ENCODE results near the gene DENND6A. TPM values are rescaled to one million over a fixed set of nuclear protein-coding genes. Genes with fewer than 3 reads are reported as not detected.

The DENND6A gene
- total and polyA plus RNA-seq, 2 of the 13 experiments (the other 11 are each of a cell fraction or from before 2014, with no cell fraction given): 9.4 to 11.1 TPM

DNA sequence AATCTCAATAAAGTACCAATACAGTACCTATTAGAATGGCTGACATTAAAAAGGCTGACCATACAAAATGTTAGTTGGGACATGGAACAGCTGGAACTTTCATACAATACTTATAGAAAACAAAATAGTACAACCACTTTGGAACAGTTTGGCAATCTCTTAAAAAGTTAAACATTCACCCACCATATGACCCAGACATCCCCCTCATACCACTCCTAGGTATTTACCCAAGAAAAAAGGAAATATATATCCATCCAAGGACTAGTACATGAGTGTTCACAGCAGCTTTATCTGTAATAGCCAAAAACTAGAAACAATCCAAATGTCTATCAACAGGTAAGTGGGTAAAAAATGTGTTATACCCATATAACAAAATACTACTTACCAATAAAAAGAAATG, 70.5 kb downstream of the DENND6A start (continued):
- TF ChIP-seq, protein P1, sequence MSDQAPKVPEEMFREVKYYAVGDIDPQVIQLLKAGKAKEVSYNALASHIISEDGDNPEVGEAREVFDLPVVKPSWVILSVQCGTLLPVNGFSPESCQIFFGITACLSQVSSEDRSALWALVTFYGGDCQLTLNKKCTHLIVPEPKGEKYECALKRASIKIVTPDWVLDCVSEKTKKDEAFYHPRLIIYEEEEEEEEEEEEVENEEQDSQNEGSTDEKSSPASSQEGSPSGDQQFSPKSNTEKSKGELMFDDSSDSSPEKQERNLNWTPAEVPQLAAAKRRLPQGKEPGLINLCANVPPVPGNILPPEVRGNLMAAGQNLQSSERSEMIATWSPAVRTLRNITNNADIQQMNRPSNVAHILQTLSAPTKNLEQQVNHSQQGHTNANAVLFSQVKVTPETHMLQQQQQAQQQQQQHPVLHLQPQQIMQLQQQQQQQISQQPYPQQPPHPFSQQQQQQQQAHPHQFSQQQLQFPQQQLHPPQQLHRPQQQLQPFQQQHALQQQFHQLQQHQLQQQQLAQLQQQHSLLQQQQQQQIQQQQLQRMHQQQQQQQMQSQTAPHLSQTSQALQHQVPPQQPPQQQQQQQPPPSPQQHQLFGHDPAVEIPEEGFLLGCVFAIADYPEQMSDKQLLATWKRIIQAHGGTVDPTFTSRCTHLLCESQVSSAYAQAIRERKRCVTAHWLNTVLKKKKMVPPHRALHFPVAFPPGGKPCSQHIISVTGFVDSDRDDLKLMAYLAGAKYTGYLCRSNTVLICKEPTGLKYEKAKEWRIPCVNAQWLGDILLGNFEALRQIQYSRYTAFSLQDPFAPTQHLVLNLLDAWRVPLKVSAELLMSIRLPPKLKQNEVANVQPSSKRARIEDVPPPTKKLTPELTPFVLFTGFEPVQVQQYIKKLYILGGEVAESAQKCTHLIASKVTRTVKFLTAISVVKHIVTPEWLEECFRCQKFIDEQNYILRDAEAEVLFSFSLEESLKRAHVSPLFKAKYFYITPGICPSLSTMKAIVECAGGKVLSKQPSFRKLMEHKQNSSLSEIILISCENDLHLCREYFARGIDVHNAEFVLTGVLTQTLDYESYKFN (CRISPR knock-in tag; conservative IDR thresholded peaks at IDR 0.05): no peak

DNA sequence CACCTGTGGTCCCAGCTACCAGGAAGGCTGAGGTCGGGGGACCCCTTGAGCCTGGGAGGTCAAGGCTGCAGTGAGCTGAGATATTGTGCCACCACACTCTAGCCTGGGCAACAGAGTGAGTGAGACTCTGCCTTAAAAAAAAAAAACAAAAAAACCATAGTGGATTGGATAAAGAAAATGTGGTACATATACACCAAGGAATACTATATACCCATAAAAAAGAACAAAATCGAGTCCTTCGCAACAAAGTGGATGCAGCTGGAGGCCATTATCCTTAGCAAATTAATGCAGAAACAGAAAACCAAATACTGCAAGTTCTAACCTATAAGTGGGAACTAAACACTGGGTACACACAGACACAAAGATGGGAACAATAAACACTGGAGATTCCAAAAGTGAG, 75.1 kb downstream of the DENND6A start:
- Histone ChIP-seq H3K27ac (ENCODE audit: extremely low read length, insufficient read depth, low read length) (no peak overlapping the region), H3K4me2 (ENCODE audit: low read depth, low read length) (no peak overlapping the region), H4K20me1 (ENCODE audit: insufficient read depth, low read length) (no peaks in the 10 kb centered on the region), H3K4me1 (ENCODE audit: insufficient read depth, low read length) (peaks cover 12% of the 10 kb centered on the region), H3K79me2 (ENCODE audit: insufficient read depth, low read length) (no peaks in the 10 kb centered on the region), H3K9ac (ENCODE audit: insufficient read depth, low read depth, low read length) (no peak overlapping the region), H3K27me3 (ENCODE audit: control insufficient read depth in 1 of 2, insufficient read depth in 2 of 2, low read length in 2 of 2) (no peaks in the 10 kb centered on the region), H3K4me3 (replicated peaks in 1 of 3; ENCODE audit: insufficient read depth in 1 of 3, low read depth in 2 of 3, low read length in 3 of 3) (no peak overlapping the region), H3K36me3 (replicated peaks in 1 of 2; ENCODE audit: control insufficient read depth in 1 of 2, insufficient read depth in 2 of 2, low read length in 2 of 2) (no peaks in the 10 kb centered on the region), H2AFZ (ENCODE audit: low read length) (no peak overlapping the region), H3K9me3 (ENCODE audit: low read length) (no peaks in the 10 kb centered on the region)
- in situ Hi-C loops (cut with HindIII; ENCODE audit: extremely low pct_ligation_motif_present, low pct_unique_long_range_greater_than_20kb) (no loop called here), intact Hi-C loops (cut with micrococcal nuclease; ENCODE audit: unreplicated experiment) (no loop called here)
- ChIA-PET POLR2A (no interaction called here), CTCF (ENCODE audit: low intra/inter-chr PET ratio, low total read pairs) (no interaction called here)
- WGBS (ENCODE audit: low lambda C conversion rate): 96% methylated on average over 3 of the region's 3 CpGs
- BruUV-seq (replicated peaks): no TSS peak
- DNase-seq (ENCODE audit: low spot score): no peak
- no peak for ATAC-seq
- FAIRE-seq: no peak
- no peak for TF ChIP-seq HIVEP1 (CRISPR knock-in tag; IDR thresholded peaks at IDR 0.05)
- no peak for TF ChIP-seq PCBP2 (optimal IDR thresholded peaks at IDR 0.05; ENCODE audit: low read depth, low read length, poor library complexity, severe bottlenecking)
